ENCODE measurements around the gene KIR2DL3. TPM values are rescaled to one million over a fixed set of nuclear protein-coding genes. Genes with fewer than 3 reads are reported as not detected.

The KIR2DL3 gene
- total RNA-seq, 2 donors from 2014 or later: not detected

Other genes with a start within 250 kb of the KIR2DL3 start
- under 1 TPM in 1 of 2 donors, not detected in 1; 0.66 TPM for gene LAIR2, start 235.7 kb upstream of the KIR2DL3 start, total RNA-seq
- gene LILRA2, start 164.7 kb upstream of the KIR2DL3 start, total RNA-seq: not detected
- not detected for gene LILRA1, start 144.9 kb upstream of the KIR2DL3 start, total RNA-seq
- under 1 TPM in 1 of 2 donors, not detected in 1; 0.37 TPM for gene LILRB1, start 108.0 kb upstream of the KIR2DL3 start, total RNA-seq
- not detected for gene LILRB4, start 75.5 kb upstream of the KIR2DL3 start, total RNA-seq
- gene KIR3DL3, start 14.1 kb upstream of the KIR2DL3 start, total RNA-seq: not detected
- gene KIR2DL1, start 31.3 kb downstream of the KIR2DL3 start, total RNA-seq: not detected
- gene KIR2DL4, start 65.1 kb downstream of the KIR2DL3 start, total RNA-seq: not detected
- gene KIR3DL1, start 78.0 kb downstream of the KIR2DL3 start, total RNA-seq: not detected
- not detected for gene KIR2DS4, start 94.2 kb downstream of the KIR2DL3 start, total RNA-seq
- 1 to 10 TPM in 1 of 2 donors, under 1 TPM in 1; 0.85 to 2.2 TPM for gene KIR3DL2, start 111.9 kb downstream of the KIR2DL3 start, total RNA-seq
- gene FCAR, start 135.7 kb downstream of the KIR2DL3 start, total RNA-seq: not detected
- gene NCR1, start 167.6 kb downstream of the KIR2DL3 start, total RNA-seq: not detected
- gene NLRP7, start 209.0 kb downstream of the KIR2DL3 start, total RNA-seq: not detected
- 1 to 10 TPM; 2.9 to 6.1 TPM for gene NLRP2, start 227.9 kb downstream of the KIR2DL3 start, total RNA-seq

All from activated T-helper 17 cell treated with anti-CD3 and anti-CD28 coated beads, Interleukin-2, amount 50 U/mL, for 72 hours (primary cell).